ENCODE measurements around the gene TXNL4A. TPM values are rescaled to one million over a fixed set of nuclear protein-coding genes. Genes with fewer than 3 reads are reported as not detected.
A peak's percentile ranks its signal among the peaks of the same experiment; 100 is the strongest.

Gene TXNL4A
- total and polyA plus RNA-seq, 12 donors: 26.5 to 148 (median 91.5) TPM

GRCh38 chr18:80034852-80035406, 46.6 kb upstream of the TXNL4A start:
- 11 to 14% (median 12%) methylated on average over 8 of the region's 8 CpGs for WGBS, 4 donors

DNA sequence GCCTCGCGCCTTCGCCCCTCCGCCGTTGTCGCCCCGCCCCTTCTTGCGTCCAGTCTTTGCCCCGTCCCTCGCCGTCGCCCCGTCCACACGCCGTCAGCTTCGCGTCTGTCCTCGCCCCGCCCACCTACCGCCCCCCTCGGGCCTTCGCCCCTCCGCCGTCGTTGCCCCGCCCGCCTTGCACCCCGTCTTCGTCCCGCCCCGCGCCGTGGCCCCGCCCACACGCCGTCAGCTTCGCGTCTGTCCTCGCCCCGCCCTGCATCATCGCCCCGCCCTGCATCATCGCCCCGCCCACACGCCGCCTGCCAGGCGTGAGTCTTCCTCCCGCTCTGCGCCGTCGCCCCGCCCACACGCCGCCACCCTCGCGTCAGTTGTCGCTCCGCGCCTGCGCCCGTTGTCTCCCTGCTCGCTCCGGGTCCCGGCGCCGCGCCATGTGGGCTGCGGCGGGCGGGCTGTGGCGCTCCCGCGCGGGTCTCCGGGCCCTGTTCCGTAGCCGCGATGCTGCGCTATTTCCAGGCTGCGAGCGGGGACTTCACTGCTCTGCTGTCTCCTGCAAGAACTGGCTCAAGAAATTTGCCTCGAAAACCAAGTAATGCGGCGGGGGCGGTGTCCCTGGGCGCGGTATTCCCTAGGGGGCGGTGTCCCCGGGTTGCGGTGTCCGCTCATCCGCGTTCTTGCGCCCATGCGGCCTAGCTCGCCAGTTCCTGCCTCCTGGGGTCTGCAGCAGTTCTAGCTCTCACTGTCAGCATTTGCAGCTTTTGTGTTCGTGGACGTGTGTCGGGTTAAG, 45.9 kb upstream of the TXNL4A start, which contains the start of gene RBFA:
TSS of gene RBFA (plus strand) at position 367 of the 784 bp plus-strand sequence. CDS start at position 429, 62 bp downstream.
- Histone ChIP-seq H3K4me3 (peak within 1 kb of the TSS; percentile 47 to 87 (median 62)), H3K27me3 (no peaks in the 10 kb centered on the region), H3K4me1 (replicated peaks in 1 of 2) (peaks cover 11 to 25% of the 10 kb centered on the region in 2 donors), H3K36me3 (replicated peaks in 1 of 2) (peaks cover 0 to 3% of the 10 kb centered on the region in 2 donors), H3K27ac (peak within 1 kb of the TSS; percentile 53 to 92 (median 73)), H3K9me3 (replicated peaks in 1 of 3) (no peaks in the 10 kb centered on the region)
- peak; percentile 99 to 100 (median 99) for DNase-seq
- 0 to 1% (median 1%) methylated on average over 15 to 99 of the region's 99 CpGs for WGBS, 4 donors
- TF ChIP-seq POLR2A (IDR thresholded peaks at IDR 0.05): peak; percentile 62 to 68
- TF ChIP-seq, protein P1, sequence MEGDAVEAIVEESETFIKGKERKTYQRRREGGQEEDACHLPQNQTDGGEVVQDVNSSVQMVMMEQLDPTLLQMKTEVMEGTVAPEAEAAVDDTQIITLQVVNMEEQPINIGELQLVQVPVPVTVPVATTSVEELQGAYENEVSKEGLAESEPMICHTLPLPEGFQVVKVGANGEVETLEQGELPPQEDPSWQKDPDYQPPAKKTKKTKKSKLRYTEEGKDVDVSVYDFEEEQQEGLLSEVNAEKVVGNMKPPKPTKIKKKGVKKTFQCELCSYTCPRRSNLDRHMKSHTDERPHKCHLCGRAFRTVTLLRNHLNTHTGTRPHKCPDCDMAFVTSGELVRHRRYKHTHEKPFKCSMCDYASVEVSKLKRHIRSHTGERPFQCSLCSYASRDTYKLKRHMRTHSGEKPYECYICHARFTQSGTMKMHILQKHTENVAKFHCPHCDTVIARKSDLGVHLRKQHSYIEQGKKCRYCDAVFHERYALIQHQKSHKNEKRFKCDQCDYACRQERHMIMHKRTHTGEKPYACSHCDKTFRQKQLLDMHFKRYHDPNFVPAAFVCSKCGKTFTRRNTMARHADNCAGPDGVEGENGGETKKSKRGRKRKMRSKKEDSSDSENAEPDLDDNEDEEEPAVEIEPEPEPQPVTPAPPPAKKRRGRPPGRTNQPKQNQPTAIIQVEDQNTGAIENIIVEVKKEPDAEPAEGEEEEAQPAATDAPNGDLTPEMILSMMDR (IDR thresholded peaks at IDR 0.05): peak in 5 of 6 experiments; percentile 50 to 67 (median 52)
- intact Hi-C loops (cut with DNase I): loop anchor here in 1 of 2 donors (5.0 to 10.0 kb wide), 2 partner anchors 47 to 349 kb away; partner anchors contain the start of gene TXNL4A

More at GRCh38 chr18:80034852-80035406, 46.6 kb upstream of the TXNL4A start:
- Histone ChIP-seq H3K4me1 (replicated peaks in 1 of 2) (peaks cover 11 to 25% of the 10 kb centered on the region in 2 donors), H3K9me3 (replicated peaks in 1 of 3) (no peaks in the 10 kb centered on the region), H3K27ac (peak overlapping the region in 4 of 5 donors; percentile 53 to 92 (median 78)), H3K36me3 (replicated peaks in 1 of 2) (peaks cover 0 to 3% of the 10 kb centered on the region in 2 donors), H3K27me3 (no peaks in the 10 kb centered on the region), H3K4me3 (peak overlapping the region; percentile 21 to 87 (median 62))
- DNase-seq: no peak
- intact Hi-C loops (cut with DNase I): loop anchor here in 1 of 2 donors (5.0 to 10.0 kb wide), 3 partner anchors 48 to 350 kb away; partner anchors contain the start of genes ADNP2 and TXNL4A
- TF ChIP-seq, protein P1 (IDR thresholded peaks at IDR 0.05): no peak

DNA sequence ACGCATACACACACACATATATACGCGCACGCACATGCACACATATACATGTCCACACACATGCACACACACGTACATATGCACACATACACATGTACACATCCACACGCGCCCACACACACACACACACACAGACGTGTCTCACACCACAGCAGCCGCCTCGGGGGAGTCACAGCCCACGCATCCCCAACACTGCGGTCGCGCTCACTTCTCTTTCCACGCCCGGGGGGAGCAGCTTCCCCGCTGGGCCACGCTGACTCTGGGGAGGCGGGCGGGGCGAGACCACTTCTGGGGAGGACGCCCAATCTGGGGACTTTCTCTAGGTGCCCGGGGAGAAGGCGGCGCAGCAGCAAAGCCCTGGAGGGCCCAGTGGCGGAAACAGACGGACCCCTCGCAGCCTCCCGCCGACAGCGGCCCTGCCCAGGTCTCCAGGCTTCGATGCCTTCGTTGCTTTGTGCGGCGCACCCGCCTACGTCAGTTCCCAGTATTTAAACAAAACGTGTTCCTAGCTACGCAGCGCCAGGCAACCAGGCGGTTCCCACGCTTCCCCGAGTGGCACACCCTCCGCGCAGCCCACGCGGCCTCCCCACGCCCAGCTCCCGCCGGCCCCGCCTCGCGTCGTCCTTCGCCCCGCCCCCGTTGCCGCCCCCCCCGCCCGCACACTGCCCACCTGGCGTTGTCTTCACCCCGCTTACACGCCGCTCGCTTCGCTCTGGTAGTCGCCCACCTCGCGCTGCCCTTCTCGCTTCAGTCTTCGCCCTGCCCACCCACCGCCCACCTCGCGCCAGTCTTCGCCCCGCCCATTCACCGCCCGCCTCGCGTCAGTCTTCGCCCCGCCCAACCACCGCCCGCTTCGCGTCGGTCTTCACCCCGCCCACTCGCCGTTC, 45.1 kb upstream of the TXNL4A start:
- Histone ChIP-seq H3K36me3 (replicated peaks in 1 of 2) (peaks cover 0 to 3% of the 10 kb centered on the region in 2 donors), H3K4me3 (peak overlapping the region; percentile 44 to 78 (median 48)), H3K27me3 (no peaks in the 10 kb centered on the region), H3K27ac (peak overlapping the region in 4 of 5 donors; percentile 48 to 92 (median 78)), H3K4me1 (replicated peaks in 1 of 2) (peaks cover 11 to 25% of the 10 kb centered on the region in 2 donors), H3K9me3 (replicated peaks in 1 of 3) (no peaks in the 10 kb centered on the region)
- 4 to 26% (median 12%) methylated on average over 14 to 90 of the region's 90 CpGs for WGBS, 4 donors
- no peak for DNase-seq
- intact Hi-C loops (cut with DNase I): loop anchor here in 1 of 2 donors (5.0 to 10.0 kb wide), 2 partner anchors 46 to 349 kb away; partner anchors contain the start of gene TXNL4A
- TF ChIP-seq, protein P1 (IDR thresholded peaks at IDR 0.05): no peak
- peak; percentile 39 to 44 for TF ChIP-seq POLR2A (IDR thresholded peaks at IDR 0.05)
